Measurements from ENCODE around the gene CUX1.

CUX1 gene

GRCh38 chr7:101989101-101989500, 171.7 kb downstream of the CUX1 start:
- Histone ChIP-seq H3K4me3 (replicated peaks; ENCODE audit: insufficient read depth, low read length) (no peak overlapping the region), H3K27me3 (ENCODE audit: insufficient read depth, poor library complexity, severe bottlenecking) (no peaks in the 10 kb centered on the region), H3K27ac (replicated peaks) (no peak overlapping the region)
- TF ChIP-seq REST (IDR thresholded peaks at IDR 0.05; ENCODE audit: insufficient replicate concordance, low read depth) (no peak), POLR2AphosphoS5 (IDR thresholded peaks at IDR 0.05; ENCODE audit: low read depth) (no peak), GABPA (IDR thresholded peaks at IDR 0.05; ENCODE audit: low read depth) (no peak), CTCF (IDR thresholded peaks at IDR 0.05; ENCODE audit: insufficient read depth, low read length) (no peak), SPI1 (IDR thresholded peaks at IDR 0.05; ENCODE audit: borderline replicate concordance, low read depth) (no peak)
- DNase-seq (ENCODE audit: low read depth in 1 of 2, low spot score in 1 of 2) = no peak

GRCh38 chr7:101990811-101991418, 173.5 kb downstream of the CUX1 start:
- Histone ChIP-seq H3K27me3 (ENCODE audit: insufficient read depth, poor library complexity, severe bottlenecking) (no peaks in the 10 kb centered on the region), H3K27ac (replicated peaks) (no peak overlapping the region), H3K4me3 (replicated peaks; ENCODE audit: insufficient read depth, low read length) (no peak overlapping the region)
- TF ChIP-seq SPI1 (IDR thresholded peaks at IDR 0.05; ENCODE audit: borderline replicate concordance, low read depth) (no peak), REST (IDR thresholded peaks at IDR 0.05; ENCODE audit: insufficient replicate concordance, low read depth) (no peak), POLR2AphosphoS5 (IDR thresholded peaks at IDR 0.05; ENCODE audit: low read depth) (no peak), GABPA (IDR thresholded peaks at IDR 0.05; ENCODE audit: low read depth) (no peak), CTCF (IDR thresholded peaks at IDR 0.05; ENCODE audit: insufficient read depth, low read length) (no peak)
- peak in 1 of 2 experiments; percentile 11 for DNase-seq (ENCODE audit: low read depth in 1 of 2, low spot score in 1 of 2)

- Histone ChIP-seq H3K27ac (replicated peaks) (no peak overlapping the region), H3K27me3 (ENCODE audit: insufficient read depth, poor library complexity, severe bottlenecking) (no peaks in the 10 kb centered on the region), H3K4me3 (replicated peaks; ENCODE audit: insufficient read depth, low read length) (no peak overlapping the region)
- TF ChIP-seq GABPA (IDR thresholded peaks at IDR 0.05; ENCODE audit: low read depth) = no peak
- TF ChIP-seq SPI1 (IDR thresholded peaks at IDR 0.05; ENCODE audit: borderline replicate concordance, low read depth) = no peak
- no peak for TF ChIP-seq REST (IDR thresholded peaks at IDR 0.05; ENCODE audit: insufficient replicate concordance, low read depth)
- no peak for TF ChIP-seq CTCF (IDR thresholded peaks at IDR 0.05; ENCODE audit: insufficient read depth, low read length)
- TF ChIP-seq POLR2AphosphoS5 (IDR thresholded peaks at IDR 0.05; ENCODE audit: low read depth) = no peak
- DNase-seq (ENCODE audit: low read depth in 1 of 2, low spot score in 1 of 2) = no peak
Observed at GRCh38 chr7:101991860-101992259, 174.4 kb downstream of the CUX1 start.

Measured in HL-60 (cell line).